Ovary (tissue), 9 donors: ENCODE results near the gene TMEM192. TPM values are rescaled to one million over a fixed set of nuclear protein-coding genes. Genes with fewer than 3 reads are reported as not detected.
"Not testable (repeated sequence)": the region's sequence is repeated elsewhere in the genome, so short reads cannot be mapped to it uniquely, and the experiment has no call there.

Source experiments
- DNase-seq, 5 donors: peaks; one replicate each; pipeline ENCODE4 v3.0.0-alpha.2; 2019 to 2020
- H3K27ac ChIP-seq, 2 donors: fragments of 200-600 bp; one replicate each; pipeline versions ENCODE4 v1.5.1 to v1.8.0; 2019 to 2022
- H3K27me3 ChIP-seq: fragments of 200-600 bp; one replicate; pipeline ENCODE4 v1.8.0; 2022
- H3K36me3 ChIP-seq: fragments of 200-600 bp; sonication (generic); one replicate; pipeline ENCODE4 v1.5.1; 2019
- H3K4me1 ChIP-seq: one replicate; pipeline ENCODE4 v1.8.1; 2013; ENCODE audit warnings: mild to moderate bottlenecking, moderate library complexity; ENCODE audit not compliant: insufficient read depth
- H3K4me3 ChIP-seq: fragments of 200-600 bp; sonication (generic); one replicate; pipeline ENCODE4 v1.5.1; 2017
- H3K9me3 ChIP-seq, 2 donors: fragments of 200-600 bp in 1 of 2; sonication (generic) in 1 of 2; one replicate each; pipeline versions ENCODE4 v1.5.1 to v1.8.1; 2013 to 2019; ENCODE audit warnings: mild to moderate bottlenecking in 1 of 2, moderate library complexity in 1 of 2
- CTCF ChIP-seq, 3 donors: fragments of 450-650 bp in 2 of 3; fragments of 200-600 bp in 1 of 3; IDR thresholded peaks; one replicate each; pipeline versions ENCODE4 v1.5.1 to v1.8.0; 2016 to 2022; ENCODE audit warnings: antibody characterized with exemption in 3 of 3, mild to moderate bottlenecking in 1 of 3
- EP300 ChIP-seq: sonication (generic); formaldehyde crosslinking; IDR thresholded peaks from one replicate; pipeline ENCODE4 v1.6.1; 2017; ENCODE audit warnings: antibody characterized with exemption
- POLR2A ChIP-seq: fragments of 450-650 bp; IDR thresholded peaks from one replicate; pipeline ENCODE4 v1.6.1; 2017; ENCODE audit warnings: antibody characterized with exemption, mild to moderate bottlenecking, moderate library complexity
- WGBS, 3 donors: extraction: QIAGEN DNeasy Blood & Tissue Kit in 1 of 3; methylation state at CpG; one replicate each; pipeline versions ENCODE4 v1.1.5 to v1.1.7; 2013 to 2017; 5-methylcytosine and 5-hydroxymethylcytosine counted together
- intact Hi-C, 4 donors: fragments of 100-400 bp; cut with DNase I; formaldehyde crosslinking; loops; one replicate each; pipeline versions ENCODE4 v1.11.0 to v1.15.1; 2022 to 2023
- polyA plus RNA-seq, 2 donors: library from polyadenylated mRNA; stranded (reverse); fragments of 200-250 nt in 1 of 2; fragments of 350-450 nt in 1 of 2; fragmentation: Illumina TruSeq in 1 of 2; extraction: RNeasy Lipid Tissue Mini Kit (QIAGEN cat#74804) in 1 of 2; gene quantifications; one replicate each; pipeline ENCODE4 v1.2.3, GENCODE V29; 2013 to 2014
- total RNA-seq, 7 donors: library from RNA; depleted of rRNA in 2 of 7; stranded (reverse); fragments of >200 nt in 2 of 7; fragmentation: NEBNext Ultra II Directional in 3 of 7; extraction: Animal tissue kit (Norgen Biotek cat#: 25700) in 3 of 7; gene quantifications; one replicate each; pipeline versions ENCODE4 v1.1.0 to v1.2.4, GENCODE V29; 2016 to 2023
- donor health status: DM: no; HTN: no; CAD: no; lungs with moderate emphysema.
- donor health status: DM: no; HTN: no; CAD: no.
- donor health status: Bipolar disorder and iron deficiency.
- donor health status: DM: yes; HTN: yes; CAD: no.
- donor health status: DM: no; HTN: no; CAD: no.
- donor health status: DM: yes; HTN: yes; CAD: no.

TMEM192 gene
- total and polyA plus RNA-seq, 9 donors, result 16.7 to 40.8 (median 25.3) TPM

- Histone ChIP-seq H3K27ac (no peak overlapping the region), H3K36me3 (no peaks in the 10 kb centered on the region), H3K4me1 (no peaks in the 10 kb centered on the region), H3K9me3 (no peaks in the 10 kb centered on the region), H3K27me3 (no peaks in the 10 kb centered on the region), H3K4me3 (no peak overlapping the region)
- TF ChIP-seq EP300 (no peak), POLR2A (no peak)
- 32 to 45% (median 36%) methylated on average over 6 of the region's 6 CpGs for WGBS, 3 donors
- intact Hi-C loops, result no loop called here
- DNase-seq, result no peak
Measured at GRCh38 chr4:165079476-165079875, 33.2 kb downstream of the TMEM192 start.

DNA sequence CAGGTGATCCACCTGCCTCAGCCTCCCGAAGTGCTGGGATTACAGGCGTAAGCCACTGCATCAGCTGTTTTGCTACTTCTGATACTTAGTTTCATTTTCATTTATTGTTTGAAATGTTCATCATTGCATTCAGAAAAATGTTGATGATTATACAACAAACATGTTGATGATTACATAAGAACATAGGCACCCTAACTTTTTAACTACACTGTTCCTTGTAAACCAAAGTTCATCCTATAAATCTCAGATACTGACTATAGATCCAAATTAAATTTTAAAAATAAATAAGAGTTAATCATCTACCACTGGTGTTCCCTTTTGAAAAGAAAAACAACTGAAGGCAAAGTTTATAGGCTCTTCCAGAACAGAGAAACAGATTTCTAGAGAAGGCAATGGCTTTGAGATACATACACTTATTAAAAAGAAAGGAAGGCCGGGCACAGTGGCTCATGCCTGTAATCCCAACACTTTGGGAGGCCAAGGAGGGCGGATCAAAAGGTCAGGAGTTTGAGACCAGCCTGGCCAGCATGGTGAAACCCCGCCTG lies 35.6 kb downstream of the TMEM192 start:
- H3K4me3 ChIP-seq, result no peak overlapping the region
- WGBS, 3 donors, result 87 to 97% (median 96%) methylated on average over 5 of the region's 5 CpGs
- H3K36me3 ChIP-seq, result no peaks in the 10 kb centered on the region

GRCh38 chr4:165073346-165073745 lies 39.3 kb downstream of the TMEM192 start:
- DNase-seq, H3K27ac ChIP-seq, H3K4me3 ChIP-seq, H3K27me3 ChIP-seq, H3K36me3 ChIP-seq, H3K4me1 ChIP-seq, intact Hi-C loops, H3K9me3 ChIP-seq: not testable (repeated sequence)
- 6 to 20% (median 8%) methylated on average over 11 of the region's 11 CpGs for WGBS, 3 donors

More for the DNA sequence above, 35.6 kb downstream of the TMEM192 start:
- no peak for TF ChIP-seq CTCF (IDR thresholded peaks at IDR 0.05)
- TF ChIP-seq EP300, result no peak
- TF ChIP-seq POLR2A, result no peak
- Histone ChIP-seq H3K9me3 (no peaks in the 10 kb centered on the region), H3K27ac (no peak overlapping the region), H3K4me1 (peaks cover 2% of the 10 kb centered on the region), H3K27me3 (no peaks in the 10 kb centered on the region)
- intact Hi-C loops, result no loop called here
- no peak for DNase-seq

- intact Hi-C loops, result no loop called here
- TF ChIP-seq EP300, result no peak
- TF ChIP-seq CTCF (IDR thresholded peaks at IDR 0.05), result no peak
- TF ChIP-seq POLR2A, result no peak
- peaks cover 2% of the 10 kb centered on the region for H3K4me1 ChIP-seq
- no peaks in the 10 kb centered on the region for H3K27me3 ChIP-seq
- H3K9me3 ChIP-seq, result no peaks in the 10 kb centered on the region
- no peaks in the 10 kb centered on the region for H3K36me3 ChIP-seq
- H3K4me3 ChIP-seq, result no peak overlapping the region
- H3K27ac ChIP-seq, result no peak overlapping the region
- DNase-seq, result no peak
- 26 to 60% (median 40%) methylated on average over 1 of the region's 1 CpG for WGBS, 3 donors
Measured at GRCh38 chr4:165070560-165070959, 42.1 kb downstream of the TMEM192 start.

- intact Hi-C loops, result no loop called here
- H3K9me3 ChIP-seq, result no peaks in the 10 kb centered on the region
Measured at GRCh38 chr4:165060938-165061337, 51.7 kb downstream of the TMEM192 start.

More at GRCh38 chr4:165060938-165061337, 51.7 kb downstream of the TMEM192 start:
- Histone ChIP-seq H3K27ac (no peak overlapping the region), H3K4me1 (peaks cover 3% of the 10 kb centered on the region), H3K36me3 (no peaks in the 10 kb centered on the region), H3K27me3 (no peaks in the 10 kb centered on the region), H3K4me3 (no peak overlapping the region)
- 50 to 63% (median 53%) methylated on average over 1 of the region's 1 CpG for WGBS, 3 donors
- no peak for TF ChIP-seq POLR2A
- no peak for TF ChIP-seq EP300
- TF ChIP-seq CTCF (IDR thresholded peaks at IDR 0.05), result no peak
- DNase-seq, result no peak
